Stimulated activated CD8-positive, alpha-beta memory T cell treated with anti-CD3 and anti-CD28 coated beads, Interleukin-12 subunit alpha, Interleukin-12 subunit beta, amount 100 ng/mL, for 24 hours (primary cell): ENCODE data around the gene SLBP.
A peak's percentile ranks its signal among the peaks of the same experiment; 100 is the strongest.
"Not testable (repeated sequence)": the region's sequence is repeated elsewhere in the genome, so short reads cannot be mapped to it uniquely, and the experiment has no call there.

Experiments
- DNase-seq: peaks from one replicate; pipeline ENCODE4 v3.0.0-alpha.2; 2020; ENCODE audit errors: extremely low read depth

Gene SLBP

DNA sequence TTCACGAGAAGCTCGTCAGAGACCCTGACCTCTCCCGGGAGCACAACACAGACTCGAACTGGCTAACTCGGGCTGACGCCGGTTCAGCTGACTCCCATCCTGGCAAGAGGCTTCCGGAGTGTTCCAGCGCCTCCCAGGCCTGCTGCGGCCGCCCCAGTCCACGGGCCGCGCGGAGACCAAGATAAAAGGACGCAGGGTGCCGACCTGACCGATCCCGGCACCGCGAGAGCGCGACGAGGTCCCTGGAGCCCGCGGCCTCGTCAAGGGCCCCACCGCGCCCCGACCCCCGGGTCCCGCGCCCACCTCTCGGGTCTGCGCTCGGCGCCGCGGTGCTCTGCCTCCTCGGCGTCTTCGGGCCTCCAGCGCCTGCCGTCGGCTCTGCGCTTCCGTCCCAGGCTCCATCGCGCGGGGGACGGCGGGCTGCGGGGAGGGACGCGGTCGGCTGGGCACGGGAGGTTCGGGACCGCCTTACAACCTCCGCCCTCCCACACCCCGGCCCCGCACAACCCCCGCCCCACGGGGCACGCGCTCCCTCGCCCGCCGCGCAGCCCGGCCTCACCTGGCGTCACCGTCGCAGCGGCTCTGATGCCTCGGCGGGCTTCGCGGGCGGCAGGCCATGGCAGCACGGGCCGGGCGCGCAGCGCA, 426 bp downstream of the SLBP start:
- DNase-seq = no peak

DNA sequence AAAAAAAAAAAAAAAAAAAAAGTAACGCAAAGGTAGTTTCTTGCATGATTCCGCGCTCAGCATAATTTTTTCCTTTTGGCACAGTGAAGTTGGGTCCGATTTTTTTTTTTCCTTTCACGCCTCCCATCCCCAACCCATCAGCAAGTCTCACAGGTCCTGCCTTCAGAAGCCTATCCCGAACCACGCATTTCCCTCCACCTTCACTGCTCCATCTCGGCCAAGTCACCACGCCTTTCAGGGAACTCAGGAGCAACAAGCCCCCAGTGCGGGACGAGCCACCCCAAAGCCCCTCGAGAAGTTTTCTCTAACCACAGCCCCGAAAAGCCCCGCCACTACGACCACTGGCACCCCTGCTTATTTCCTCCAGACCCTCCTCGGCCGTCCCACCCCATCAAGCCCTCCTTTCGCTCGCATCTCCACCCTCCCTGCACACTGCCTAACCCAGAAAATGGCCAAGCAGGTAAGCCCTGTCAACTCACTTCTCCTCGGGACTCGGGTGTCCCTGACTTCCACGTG, 1.0 kb downstream of the SLBP start:
- no peak for DNase-seq

DNA sequence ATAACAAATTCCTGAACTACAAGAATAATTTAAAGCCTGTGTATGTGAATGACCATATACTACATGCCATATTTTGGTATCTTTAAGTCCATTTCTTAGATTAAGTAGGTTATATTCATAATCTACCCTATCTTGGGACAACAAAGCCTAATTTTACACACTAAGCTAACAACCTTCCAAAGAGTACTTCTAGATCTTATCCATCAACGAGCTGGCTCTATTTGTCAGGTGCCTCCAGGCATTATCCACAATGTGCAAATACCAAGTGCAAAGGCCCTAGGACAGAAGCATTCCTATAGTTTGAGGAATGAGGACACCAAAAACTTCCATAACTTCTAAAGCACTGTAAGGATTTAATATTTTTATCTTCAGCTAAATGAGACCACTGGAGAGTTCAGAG, 3.5 kb downstream of the SLBP start:
- no peak for DNase-seq

DNA sequence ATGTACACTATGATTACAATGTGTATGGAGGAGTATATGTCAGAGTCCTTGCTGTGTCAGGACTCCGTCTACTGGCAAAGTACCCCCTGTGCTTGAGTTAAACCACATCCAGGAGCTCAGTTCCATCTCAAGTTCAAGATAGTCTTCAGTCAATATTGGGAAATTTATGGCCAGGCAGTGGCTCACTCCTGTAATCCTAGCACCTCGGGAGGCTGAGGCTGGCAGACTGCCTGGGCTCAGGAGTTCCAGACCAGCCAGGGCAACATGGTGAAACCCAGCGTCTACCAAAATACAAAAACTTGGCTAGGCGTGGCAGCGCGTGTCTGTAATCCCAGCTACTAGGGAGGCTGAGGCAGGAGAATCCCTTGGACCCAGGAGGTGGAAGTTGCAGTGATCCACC, 5.8 kb downstream of the SLBP start:
- no peak for DNase-seq

DNA sequence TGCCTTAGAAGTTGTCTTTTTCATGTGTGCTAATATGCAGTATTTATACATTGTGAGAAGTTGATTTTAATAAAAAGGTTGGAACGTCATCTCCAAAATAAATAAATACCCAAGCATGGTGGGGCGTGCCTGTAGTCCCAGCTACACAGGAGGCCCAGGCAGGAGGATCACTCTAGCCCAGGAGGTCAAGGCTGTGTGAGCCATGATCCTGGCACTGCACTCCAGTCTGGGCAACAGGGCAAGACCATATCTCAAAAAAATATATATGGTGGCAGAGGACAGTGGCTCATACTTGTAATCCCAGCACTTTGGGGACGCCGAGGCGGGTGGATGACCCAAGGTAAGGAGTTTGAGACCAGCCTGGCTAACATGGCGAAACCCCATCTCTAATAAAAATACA, 6.4 kb downstream of the SLBP start:
- DNase-seq = no peak

DNA sequence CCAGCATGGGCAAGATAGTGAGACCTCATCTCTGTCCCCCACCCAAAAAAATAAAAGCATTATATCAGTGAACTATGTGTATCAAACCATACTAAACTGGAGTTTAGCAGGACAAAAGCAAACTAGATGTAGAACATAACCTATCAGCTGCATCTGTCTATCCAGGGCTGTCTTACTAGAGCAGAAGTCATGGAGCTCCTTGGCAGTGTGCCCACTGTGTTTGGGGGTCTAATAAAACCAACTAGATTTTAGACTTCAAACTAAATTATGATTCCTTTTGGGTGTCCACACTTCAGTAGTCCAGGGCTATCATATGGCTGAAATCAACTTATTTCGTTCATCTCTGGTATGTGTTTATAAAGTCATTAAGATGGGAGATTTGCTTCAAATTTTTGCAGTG, 8.3 kb downstream of the SLBP start:
- DNase-seq = no peak

DNA sequence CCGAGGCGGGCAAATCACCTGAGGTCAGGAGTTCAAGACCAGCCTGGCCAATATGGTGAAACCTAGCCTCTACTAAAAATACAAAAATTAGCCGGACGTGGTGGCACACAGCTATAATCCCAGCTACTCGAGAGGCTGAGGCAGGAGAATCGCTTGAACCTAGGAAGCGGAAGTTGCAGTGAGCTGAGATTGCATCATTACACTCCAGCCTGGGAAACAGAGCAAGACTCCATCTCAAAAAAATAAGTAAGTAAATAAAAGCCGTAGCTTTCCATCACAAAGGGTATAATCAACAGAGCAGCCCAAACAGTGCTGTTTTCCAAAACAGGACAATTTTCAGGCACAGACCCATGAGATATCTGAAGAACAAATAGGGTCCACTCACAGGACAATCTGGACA, 10.4 kb downstream of the SLBP start:
- DNase-seq = not testable (repeated sequence)

DNA sequence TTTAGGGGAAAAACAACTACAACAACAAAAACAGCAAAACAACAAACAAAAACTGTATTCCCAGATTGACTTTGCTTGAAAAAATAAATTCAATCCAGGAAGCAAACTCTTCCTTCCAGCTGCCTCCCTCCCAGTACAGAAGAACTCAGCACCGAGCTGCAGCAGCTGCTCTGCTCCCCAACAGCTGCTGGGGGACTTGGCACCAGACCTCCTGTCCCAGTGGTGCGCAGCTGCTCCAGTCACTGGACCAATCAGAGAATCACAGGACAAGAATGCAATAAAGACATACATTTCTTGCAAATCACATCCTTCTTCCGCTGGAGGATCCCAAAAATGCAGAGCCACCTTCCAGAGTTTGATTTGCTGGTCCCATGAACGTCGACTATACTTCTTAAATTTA, 16.2 kb downstream of the SLBP start:
- no peak for DNase-seq

DNA sequence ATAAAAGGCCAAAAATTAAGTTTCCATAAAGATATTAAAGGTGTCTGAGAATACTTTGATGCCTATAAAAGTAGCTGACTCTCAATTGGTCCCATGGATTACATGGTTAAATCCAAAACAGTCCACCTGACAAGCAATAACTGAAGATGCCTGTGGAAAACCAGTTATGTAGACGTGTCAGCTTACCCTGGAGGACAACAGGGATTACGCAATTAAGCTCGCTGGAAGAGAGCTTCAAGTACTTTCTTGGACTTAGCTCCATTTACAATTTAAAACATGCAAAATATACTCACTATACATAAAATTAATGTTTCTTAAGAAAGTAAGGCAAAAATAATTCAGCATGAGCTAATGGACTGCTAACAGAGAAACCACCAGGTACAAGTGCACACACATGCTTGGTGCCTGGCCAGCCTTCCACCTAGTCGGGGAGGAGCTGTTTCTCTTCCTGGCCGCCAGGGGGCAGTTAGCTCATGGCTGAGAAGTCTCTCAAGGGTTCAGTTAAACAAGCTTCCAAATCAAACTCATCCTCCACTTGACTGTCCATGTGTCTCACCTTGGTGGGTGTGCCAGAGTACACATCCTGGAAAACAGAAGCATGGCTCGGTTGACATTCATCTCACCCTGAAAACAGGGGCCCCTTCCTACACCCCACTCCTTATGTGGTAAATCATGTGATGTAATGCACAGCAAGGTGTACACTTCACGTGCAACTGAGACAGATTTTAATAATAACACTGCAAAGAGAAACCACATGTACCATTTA, 18.8 kb downstream of the SLBP start:
- DNase-seq = peak; percentile 21

DNA sequence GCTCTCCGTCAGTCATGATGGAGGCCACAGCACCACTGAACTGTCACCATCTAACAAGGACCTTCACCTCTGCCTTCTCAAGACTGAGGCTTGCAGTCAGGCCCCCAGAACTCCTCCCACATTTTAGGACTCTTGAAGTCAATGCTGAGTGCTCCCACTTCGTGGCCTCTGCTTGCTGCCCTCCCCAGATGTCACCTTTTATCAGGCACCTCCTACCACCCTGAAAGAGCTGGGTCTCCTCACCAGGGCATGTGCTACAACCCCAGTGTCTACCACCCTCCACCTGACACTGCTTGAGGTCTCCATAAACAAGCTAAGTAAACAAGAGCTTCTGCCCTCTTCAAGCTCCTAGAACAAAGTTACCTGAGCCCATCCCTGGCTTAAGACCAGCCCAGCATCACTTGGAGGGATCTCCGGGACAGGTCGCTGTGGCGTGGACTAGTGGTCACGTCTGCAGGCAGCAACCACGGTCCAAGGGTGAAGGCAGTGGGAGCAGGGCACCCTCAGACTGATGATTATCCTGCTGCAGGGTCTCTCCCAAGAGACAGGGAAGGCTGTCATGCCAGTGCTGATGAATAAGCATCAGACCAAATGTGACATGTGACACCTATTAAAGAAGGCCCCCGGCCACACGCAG, 20.3 kb downstream of the SLBP start:
- DNase-seq = no peak

DNA sequence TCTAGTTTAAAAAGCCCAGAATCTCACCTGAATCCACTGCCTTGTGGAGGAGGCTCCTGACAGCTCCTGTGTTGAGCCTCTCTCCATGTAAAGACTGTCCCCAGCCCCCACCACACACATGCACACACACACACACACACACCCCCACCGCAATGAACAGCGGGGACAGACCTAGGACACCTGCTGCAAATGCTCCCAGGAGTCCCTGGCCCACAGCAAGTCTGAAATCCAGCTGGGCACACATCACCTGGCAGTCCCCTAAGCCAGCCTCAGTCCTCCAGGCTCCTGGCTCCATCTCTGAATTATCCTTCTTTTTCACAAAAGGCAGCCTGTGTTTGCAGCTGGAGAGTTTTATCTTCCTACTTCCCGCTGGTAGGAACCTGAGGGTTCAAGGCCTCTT, 21.4 kb downstream of the SLBP start:
- no peak for DNase-seq

DNA sequence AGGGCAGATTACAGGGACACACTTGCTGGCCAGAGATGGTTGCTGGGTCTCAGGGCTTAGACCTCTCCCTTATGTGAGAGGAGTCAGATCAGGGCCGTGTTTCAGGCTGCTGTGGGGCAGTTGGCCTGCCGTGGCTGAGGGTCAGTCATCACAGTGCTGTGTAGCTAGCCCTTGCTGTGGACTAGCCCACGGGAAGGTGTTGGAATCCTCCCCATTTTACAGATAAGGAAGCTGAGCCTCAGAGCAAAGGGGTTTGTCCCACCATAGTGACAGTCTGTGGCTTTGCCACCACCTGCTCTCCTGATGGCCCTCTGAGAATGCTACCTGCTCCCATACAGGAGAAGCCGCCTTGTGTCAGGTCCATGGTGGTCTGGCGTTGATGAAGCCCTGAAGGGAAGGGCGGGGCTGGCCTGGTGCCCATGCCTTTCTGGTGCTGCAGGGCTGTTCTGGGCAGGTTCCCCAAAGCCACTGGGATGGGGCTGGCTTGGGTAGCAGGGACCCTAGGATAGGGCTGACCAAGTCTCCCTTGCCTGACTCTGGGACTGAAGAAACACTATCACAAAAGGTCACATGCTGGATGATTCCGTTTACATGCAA, 25.6 kb downstream of the SLBP start:
- no peak for DNase-seq

DNA sequence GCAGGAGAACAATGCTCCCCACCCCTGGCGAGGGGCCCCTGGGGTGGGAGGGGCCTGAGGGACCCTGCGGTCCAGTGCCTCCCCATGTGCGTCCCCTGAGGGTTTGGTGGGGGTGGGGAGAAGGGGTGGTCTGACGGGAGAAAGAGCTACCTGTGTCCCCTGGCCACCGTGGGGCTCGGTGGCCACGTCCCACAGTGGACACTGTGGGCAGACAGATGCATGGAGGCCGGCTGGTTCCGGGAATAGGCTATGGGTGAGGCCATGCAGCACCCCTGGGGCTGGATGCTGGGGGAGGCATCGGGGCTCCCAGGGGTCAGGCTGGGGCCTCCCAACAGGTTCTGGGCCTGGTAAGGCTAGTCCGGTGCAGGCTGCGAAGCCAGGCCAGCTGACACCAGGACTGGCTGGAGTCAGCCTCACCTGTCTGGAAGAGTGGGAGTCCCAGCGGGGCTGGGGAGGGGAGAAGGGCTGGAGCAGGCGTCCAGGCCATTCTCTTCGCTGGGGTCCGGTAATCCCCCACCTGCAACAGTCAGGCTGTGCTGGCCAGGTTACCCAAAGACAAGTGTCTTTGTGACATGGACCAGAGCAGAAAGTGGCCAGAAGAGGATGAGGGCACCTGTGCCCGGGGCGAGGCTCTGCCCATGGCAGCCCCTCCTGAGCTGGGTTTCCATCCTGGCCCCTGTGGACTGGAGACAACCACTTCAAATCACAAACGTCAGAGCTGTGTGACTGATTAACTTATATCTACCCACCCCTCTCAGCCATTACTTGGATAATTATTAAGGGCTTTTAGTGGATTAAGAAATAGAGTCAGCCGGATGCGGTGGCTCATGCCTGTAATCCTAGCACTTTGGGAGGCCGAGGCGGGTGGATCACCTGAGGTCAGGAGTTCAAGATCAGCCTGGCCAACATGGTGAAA, 26.6 kb downstream of the SLBP start:
- DNase-seq = no peak

DNA sequence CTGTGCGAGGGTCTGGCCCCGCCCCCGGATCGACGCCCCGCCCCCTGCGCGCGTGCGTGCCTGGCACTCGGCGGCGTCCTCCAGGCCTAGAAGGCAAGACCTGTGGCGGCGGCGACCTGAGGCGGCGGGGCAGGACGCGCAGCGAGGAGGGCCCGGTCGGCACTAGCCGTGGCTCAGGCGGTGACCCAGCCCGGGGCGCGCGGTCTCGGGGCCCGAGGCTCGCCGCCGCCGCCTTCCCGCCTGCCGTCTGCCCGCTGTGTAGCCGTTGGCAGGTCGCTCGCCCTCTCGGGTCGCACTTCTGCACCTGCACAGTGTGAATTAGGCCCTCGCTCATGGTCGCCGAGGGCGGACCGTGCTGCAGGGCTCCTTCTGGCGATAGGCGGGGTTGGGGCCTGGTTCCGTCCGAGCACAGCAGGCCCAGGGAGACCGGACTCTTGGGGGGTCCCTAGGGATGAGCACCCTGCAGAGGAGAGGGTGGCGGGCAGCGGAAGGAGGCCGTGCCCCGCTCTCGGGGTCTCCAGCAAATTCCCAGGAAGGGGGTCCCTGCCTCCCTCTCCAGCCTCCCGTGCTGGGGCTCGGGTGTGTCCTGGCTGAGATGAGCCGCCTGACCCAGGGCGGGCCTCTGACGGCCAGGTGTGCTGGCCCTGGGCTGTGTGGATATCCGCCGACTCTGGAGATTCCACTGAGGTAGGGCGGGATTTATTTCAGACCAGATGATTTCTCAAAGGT, 27.4 kb downstream of the SLBP start:
- no peak for DNase-seq

DNA sequence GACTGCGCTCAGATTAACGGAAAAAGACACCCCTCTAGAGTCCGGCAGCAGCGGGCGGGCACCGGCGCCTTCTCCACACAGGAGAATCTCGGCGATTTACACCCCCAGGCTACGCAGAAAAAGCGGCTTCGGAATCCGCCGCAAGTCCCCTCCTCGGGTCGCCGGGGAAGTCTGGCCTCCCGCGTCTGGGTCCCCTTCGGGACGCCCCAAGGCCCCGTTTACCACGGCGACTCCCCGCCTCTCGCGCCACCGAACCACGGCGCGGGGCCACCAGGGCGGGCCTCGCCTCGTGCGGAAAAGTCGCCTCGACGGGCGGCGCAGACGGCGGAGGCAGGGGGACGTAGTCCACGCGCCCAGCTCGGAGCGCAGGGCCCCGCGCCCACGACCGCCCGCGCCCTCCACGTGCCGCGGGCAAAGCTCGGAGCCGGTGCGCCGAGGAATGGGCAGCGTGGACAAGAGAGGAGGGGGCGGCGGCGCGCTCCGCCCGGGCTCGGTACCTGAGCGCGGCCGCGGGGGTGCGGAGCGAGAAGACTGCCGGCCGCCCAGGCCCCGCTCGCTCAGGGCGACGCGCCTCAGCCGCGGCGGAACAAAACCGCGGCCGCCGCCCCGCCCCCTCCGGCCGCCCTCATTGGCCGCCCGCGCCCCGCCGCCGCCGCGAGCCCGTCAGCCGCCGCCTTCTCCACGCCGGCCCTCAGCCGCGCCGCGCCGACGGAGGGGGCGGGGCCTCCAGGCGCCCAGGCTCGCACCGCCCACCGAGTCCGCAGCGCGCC, 28.2 kb downstream of the SLBP start, which contains the start of gene FAM53A:
Gene FAM53A, minus strand, starts transcription at position 578 of the 770 bp plus-strand sequence. CDS start 15,572 bp downstream, outside the sequence.
- peak; percentile 81 for DNase-seq

DNA sequence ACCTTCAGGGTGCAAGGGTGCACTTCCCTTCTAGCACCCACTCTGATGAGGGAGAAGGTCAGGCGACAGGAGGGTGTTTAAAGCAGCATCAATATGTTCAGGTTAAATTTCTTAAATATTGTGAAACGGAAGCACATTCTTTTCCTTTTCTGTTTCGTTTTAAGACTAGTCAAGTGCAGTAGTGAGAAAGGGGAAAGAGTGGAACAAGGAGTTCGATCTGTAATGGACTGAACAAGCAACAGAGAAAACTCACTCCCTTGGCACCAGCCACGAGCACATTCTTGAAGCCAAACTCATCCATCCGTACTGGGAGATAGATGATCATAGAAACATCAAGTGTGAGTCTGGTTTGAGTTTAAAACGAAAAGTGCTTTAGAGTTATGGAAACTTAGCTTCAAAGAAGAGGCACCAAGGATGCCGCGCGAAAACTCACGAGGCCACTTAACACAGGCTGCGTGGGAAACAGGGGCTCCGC, 28.8 kb downstream of the SLBP start:
- no peak for DNase-seq

DNA sequence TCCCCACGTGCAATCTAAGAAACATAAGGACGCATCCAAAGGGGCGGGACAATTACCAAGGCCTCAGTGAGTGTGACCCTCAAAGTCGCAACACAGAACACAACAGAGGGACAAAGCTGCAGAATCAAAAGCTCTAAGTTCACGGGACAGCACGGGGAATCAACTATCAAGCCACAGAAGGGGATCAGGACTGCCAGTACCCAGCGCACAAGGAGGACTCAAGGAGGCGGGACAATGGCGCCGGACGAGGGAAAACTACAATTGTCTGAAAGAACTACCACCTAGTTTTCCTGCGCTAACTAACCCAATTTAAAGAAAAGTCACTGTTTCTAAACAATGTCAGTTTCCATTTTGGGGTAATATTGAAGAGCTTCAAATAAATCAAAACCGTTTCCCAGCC, 29.3 kb downstream of the SLBP start:
- no peak for DNase-seq

DNA sequence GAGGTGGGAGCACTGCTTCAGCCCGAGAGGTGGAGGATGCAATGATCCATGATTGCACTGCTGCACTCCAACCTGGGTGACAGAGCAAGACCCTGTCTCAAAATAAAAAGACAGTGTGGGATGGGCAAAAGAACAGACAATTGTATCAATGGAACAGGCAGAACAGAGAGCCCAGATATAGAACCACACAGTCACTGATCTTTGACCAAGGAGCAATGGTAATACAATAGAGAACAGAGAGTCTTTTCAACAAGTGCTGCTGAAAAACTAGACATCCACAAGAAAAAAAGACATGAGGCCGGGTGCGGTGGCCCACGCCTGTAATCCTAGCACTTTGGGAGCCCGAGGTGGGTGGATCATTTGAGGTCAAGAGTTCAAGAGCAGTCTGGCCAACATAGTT, 33.9 kb downstream of the SLBP start:
- no peak for DNase-seq

DNA sequence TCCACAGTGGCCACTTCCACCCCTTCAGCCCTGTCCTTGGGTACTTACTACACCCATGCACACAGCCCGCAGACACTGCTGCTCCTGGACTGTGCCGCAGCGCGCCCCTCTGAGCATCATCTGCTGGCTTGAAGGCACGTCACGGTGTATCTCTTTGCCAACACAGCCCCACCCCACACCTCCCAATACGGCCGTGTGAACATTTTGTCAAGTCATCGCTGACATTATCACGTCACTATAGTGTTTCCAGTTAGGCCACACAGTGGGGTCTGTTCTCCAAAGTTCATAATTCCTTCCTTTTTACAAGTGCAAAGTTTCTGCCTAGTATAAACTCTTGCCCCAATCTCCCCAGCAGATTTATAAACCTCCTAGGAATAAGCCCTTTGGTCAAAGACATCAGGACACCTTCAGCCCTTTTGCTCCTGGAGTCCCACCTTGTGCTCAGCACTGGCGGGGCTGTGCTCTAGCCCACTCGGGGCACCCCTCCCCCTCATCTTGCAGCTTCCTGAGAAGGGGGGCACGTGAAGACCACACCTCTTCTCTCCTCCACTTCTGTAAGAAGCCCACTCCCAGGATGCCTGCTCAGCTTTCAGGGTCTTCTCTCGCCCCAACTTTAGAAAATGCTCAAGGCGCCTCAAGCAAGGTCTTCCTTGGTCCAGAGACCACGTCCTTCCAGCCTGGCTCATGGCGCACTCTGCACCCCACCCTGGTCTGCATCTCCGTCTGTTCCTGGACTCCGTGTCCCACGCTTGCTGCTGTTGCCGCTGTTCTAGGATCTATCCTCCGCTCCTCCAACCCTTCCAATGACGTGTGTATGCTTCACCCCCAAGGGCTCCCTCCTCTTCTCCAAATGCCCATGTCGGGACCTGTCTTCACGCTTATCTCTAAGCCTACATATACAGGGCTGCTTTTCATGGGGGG, 35.3 kb downstream of the SLBP start:
- no peak for DNase-seq
